HUES48 (cell line): ENCODE measurements around the gene AUTS2.

ENCODE experiments used
- H3K27ac ChIP-seq: one replicate; pipeline ENCODE4 v1.7.0; 2013; ENCODE audit warnings: low read depth, low read length, inconsistent platforms
- H3K27me3 ChIP-seq: 2 replicates; pipeline ENCODE4 v1.6.1; 2013; ENCODE audit warnings: mild to moderate bottlenecking, low read length; ENCODE audit not compliant: control insufficient read depth, insufficient read depth
- H3K36me3 ChIP-seq: 2 replicates; pipeline ENCODE4 v1.6.1; 2013; ENCODE audit warnings: low read length; ENCODE audit not compliant: control insufficient read depth, insufficient read depth
- H3K4me1 ChIP-seq: 2 replicates; pipeline ENCODE4 v1.6.1; 2013; ENCODE audit warnings: mild to moderate bottlenecking, low read length; ENCODE audit not compliant: control insufficient read depth, insufficient read depth
- H3K4me3 ChIP-seq: 2 replicates; pipeline ENCODE4 v1.5.1; 2013; ENCODE audit warnings: mild to moderate bottlenecking, low read depth, low read length
- H3K9ac ChIP-seq: 2 replicates; pipeline ENCODE4 v1.6.1; 2013; ENCODE audit warnings: mild to moderate bottlenecking, low read depth, low read length, moderate library complexity
- H3K9me3 ChIP-seq: 2 replicates; pipeline ENCODE4 v1.6.1; 2013; ENCODE audit warnings: low read length; ENCODE audit not compliant: control insufficient read depth, insufficient read depth

The AUTS2 gene

GRCh38 chr7:70233776-70234175 lies 635.5 kb downstream of the AUTS2 start:
- Histone ChIP-seq H3K36me3 (no peaks in the 10 kb centered on the region), H3K4me3 (no peak overlapping the region), H3K4me1 (peaks cover 9% of the 10 kb centered on the region; the same call in 1 of the 2 replicates)

DNA sequence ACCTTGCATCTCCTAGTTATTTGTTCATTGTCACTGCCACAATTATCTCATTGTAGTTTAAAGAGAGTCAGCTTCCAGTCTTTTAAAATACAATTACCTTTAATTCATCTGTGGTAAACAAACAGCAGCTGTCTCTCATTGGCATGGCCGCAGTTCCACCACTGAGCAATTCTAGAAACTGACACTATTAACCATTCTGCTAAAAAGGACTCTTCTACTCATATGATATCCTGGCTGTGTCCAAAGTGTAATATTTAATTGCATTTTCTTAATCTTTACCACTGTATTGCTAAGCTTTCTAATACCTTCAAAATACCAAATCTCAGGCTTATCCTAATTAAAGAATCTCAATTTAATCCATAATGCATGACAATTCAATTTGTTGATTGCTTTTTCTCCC lies 639.0 kb downstream of the AUTS2 start:
- Histone ChIP-seq H3K27me3 (no peaks in the 10 kb centered on the region), H3K36me3 (no peaks in the 10 kb centered on the region), H3K4me3 (no peak overlapping the region), H3K9me3 (no peaks in the 10 kb centered on the region), H3K27ac (no peak overlapping the region), H3K9ac (no peak overlapping the region), H3K4me1 (peaks cover 17% of the 10 kb centered on the region)

More at GRCh38 chr7:70233776-70234175, 635.5 kb downstream of the AUTS2 start:
- no peak overlapping the region for H3K27ac ChIP-seq
- H3K9ac ChIP-seq: no peak overlapping the region
- peaks cover 6% of the 10 kb centered on the region for H3K9me3 ChIP-seq
- no peaks in the 10 kb centered on the region for H3K27me3 ChIP-seq

DNA sequence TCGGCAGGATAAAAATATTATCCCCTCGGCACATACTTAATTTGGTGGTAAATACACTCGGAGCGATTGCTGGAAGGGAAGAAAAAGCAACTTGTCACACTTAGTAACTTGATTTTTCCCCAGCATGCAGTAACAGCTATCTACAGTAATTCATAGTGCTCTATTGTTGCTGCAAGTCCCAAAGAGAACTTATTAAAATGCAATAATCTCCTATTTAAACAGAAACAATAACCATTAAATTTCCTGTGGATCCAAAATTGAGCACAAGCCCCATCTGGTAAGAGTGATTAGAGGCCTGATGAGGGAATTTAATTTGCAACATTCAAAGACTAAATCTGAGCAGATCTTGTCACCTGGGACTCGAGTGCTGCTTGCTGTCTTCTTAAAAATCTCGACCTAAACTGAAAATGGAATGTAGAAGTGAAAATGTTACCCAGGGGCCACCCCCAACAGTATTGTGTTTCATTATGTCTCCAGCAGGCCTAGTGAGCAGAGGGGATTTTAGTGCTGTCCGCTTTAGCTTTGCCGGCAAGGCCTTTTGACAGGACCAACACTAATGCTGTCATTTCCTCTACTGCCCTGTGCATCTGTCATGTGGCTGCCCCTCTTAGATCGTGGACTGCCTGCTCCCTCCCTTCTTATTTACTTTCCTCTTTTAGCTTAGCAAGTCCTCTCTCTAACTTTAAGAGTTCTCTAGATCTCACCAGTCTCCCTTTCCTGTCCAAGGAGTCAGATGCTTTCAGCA lies 639.7 kb downstream of the AUTS2 start:
- Histone ChIP-seq H3K4me1 (peaks cover 18% of the 10 kb centered on the region), H3K27ac (no peak overlapping the region), H3K4me3 (no peak overlapping the region), H3K9ac (no peak overlapping the region), H3K9me3 (no peaks in the 10 kb centered on the region), H3K36me3 (no peaks in the 10 kb centered on the region), H3K27me3 (no peaks in the 10 kb centered on the region)

DNA sequence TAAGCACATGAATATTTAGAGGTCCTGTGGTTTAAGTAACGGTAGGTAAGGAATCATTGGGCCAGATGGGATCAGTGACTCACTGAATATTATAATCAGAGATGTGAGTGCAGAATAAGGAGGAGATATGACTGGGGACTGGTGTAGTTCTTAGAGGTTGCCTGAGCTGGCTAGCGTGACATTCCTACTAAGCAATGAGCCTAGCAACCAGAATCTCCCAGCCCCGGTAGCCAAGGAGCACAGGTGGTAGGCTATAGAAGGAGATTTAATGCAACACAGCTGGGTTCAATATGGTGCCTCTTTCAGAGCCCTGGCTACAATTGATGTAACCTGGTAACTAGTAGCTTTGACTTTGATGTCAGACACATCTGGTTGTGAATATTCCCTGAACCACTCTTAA lies 641.6 kb downstream of the AUTS2 start:
- Histone ChIP-seq H3K4me3 (no peak overlapping the region), H3K27me3 (no peaks in the 10 kb centered on the region), H3K27ac (no peak overlapping the region), H3K9me3 (no peaks in the 10 kb centered on the region), H3K4me1 (peaks cover 18% of the 10 kb centered on the region), H3K9ac (no peak overlapping the region), H3K36me3 (no peaks in the 10 kb centered on the region)

DNA sequence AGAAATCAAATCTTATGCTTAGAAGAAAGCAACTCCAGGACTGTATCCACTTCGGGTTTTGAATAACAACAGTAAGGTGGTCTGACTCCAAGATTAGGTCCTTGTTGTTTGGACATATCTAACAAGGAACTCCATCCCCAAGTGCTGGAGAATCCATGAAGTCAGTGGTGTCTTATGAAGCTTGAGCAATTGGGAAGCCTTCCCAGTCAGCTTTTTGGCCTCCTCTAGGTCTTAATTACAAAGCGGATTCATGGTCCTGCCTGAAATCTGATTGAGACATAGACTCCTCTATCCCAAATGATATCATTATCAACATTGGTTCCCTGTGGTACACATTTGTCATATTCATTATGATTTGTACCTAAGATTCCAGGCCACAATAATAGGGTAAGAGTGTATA lies 642.6 kb downstream of the AUTS2 start:
- no peaks in the 10 kb centered on the region for H3K27me3 ChIP-seq
- no peaks in the 10 kb centered on the region for H3K9me3 ChIP-seq
- no peak overlapping the region for H3K9ac ChIP-seq
- no peaks in the 10 kb centered on the region for H3K36me3 ChIP-seq
- H3K4me1 ChIP-seq: peaks cover 18% of the 10 kb centered on the region
- no peak overlapping the region for H3K27ac ChIP-seq
- H3K4me3 ChIP-seq: no peak overlapping the region

DNA sequence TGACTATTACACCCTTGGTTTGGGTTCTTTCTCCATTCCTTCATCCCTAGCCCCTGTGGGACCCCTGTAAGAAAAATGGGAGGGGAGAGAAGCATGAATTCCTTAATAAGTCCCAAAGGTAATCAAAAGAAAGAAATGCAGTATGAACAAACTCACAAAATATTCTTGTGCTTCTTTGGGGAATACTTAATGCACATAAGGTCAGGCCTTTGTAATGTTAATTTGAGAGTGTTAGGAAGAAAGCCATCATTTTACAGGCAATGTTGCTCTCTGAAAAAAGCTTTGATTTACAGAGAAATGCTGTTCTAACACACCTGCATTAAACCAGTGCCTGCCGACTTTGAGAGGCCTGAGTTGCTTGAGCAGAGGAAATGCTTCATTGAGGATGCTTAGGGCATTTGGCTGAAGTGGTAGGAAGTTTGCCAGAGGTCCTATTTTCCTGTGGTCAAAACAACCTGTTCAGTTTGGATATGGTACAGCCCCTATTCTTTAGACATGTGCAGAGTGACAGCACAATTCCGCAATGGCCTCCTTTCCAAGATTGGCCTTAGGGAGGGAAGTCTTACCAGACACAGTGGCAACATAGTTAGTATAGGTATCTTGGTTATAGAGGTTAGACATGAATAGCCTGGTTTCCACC lies 643.4 kb downstream of the AUTS2 start:
- Histone ChIP-seq H3K9ac (no peak overlapping the region), H3K36me3 (no peaks in the 10 kb centered on the region), H3K4me3 (no peak overlapping the region), H3K4me1 (peaks cover 18% of the 10 kb centered on the region), H3K27ac (no peak overlapping the region), H3K27me3 (no peaks in the 10 kb centered on the region), H3K9me3 (no peaks in the 10 kb centered on the region)

GRCh38 chr7:70242826-70243225 lies 644.6 kb downstream of the AUTS2 start:
- H3K9me3 ChIP-seq: no peaks in the 10 kb centered on the region
- H3K36me3 ChIP-seq: no peaks in the 10 kb centered on the region
- no peak overlapping the region for H3K4me3 ChIP-seq
- H3K27ac ChIP-seq: no peak overlapping the region
- peaks cover 10% of the 10 kb centered on the region for H3K4me1 ChIP-seq
- no peaks in the 10 kb centered on the region for H3K27me3 ChIP-seq
- no peak overlapping the region for H3K9ac ChIP-seq

GRCh38 chr7:70243443-70243842 lies 645.2 kb downstream of the AUTS2 start:
- Histone ChIP-seq H3K4me3 (no peak overlapping the region), H3K27ac (no peak overlapping the region), H3K9me3 (no peaks in the 10 kb centered on the region), H3K9ac (no peak overlapping the region), H3K4me1 (peaks cover 9% of the 10 kb centered on the region), H3K27me3 (no peaks in the 10 kb centered on the region), H3K36me3 (no peaks in the 10 kb centered on the region)

- H3K27ac ChIP-seq: no peak overlapping the region
- H3K4me1 ChIP-seq: no peaks in the 10 kb centered on the region
- no peak overlapping the region for H3K9ac ChIP-seq
- H3K4me3 ChIP-seq: no peak overlapping the region
- no peaks in the 10 kb centered on the region for H3K27me3 ChIP-seq
- H3K9me3 ChIP-seq: no peaks in the 10 kb centered on the region
- no peaks in the 10 kb centered on the region for H3K36me3 ChIP-seq
These were observed 659.6 kb downstream of the AUTS2 start for GRCh38 chr7:70257921-70258320.

DNA sequence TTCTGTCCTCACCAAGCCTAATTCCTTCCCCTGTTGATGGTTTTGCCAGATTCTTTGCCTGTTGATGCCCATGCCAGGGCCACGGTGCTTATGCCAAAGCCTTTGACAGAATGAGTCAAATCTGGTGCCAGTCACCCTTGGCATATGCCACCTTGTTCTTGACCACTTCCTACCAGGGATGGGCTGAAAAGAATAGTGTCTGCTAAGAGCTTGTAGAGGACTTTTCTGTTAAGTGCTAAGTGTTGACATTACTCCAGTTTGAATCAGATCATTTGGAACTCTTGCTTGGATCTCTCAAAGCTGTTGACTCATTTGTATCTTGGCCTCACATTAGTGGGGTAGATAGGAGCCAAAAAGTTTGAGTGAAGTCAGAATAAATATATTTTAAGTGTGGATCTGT lies 661.2 kb downstream of the AUTS2 start:
- Histone ChIP-seq H3K27me3 (no peaks in the 10 kb centered on the region), H3K9ac (no peak overlapping the region), H3K4me1 (no peaks in the 10 kb centered on the region), H3K4me3 (no peak overlapping the region), H3K9me3 (no peaks in the 10 kb centered on the region), H3K27ac (no peak overlapping the region), H3K36me3 (no peaks in the 10 kb centered on the region)

DNA sequence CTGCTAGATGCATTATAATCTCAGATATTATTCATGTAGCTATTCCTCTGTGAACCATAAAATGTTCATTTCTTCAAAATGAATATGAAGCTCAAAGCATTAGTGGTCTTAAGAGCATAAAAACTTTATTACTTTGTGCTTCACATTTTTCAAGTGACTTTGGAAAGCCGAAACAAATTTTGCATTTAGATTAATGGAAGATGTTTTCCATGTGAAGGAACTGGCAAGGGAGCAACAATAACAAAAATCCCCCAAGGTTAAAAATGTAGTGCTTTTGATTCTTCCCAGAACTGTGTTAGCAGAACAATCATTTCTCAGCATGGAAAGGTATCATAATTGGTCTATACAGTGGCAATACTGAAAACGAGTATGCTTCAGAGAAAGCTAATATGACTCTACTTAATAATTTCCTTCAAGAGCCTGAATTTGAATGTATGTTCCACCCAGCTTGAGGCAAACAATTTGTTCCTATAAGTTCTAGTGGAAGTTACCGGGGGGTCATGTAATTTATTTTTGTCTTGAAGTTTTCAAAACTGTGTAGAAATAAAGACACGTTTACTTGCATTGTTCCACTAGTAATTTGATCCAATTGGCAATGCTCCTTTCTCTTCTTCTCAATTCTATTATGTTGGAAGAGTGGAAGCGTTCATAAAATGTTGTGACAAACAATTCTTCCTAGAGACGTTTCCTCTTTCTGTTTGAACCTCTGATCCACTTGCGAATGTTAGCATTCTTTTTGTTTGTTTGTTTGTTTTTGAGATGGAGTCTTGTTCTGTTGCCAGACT lies 665.4 kb downstream of the AUTS2 start:
- no peaks in the 10 kb centered on the region for H3K36me3 ChIP-seq
- no peak overlapping the region for H3K4me3 ChIP-seq
- H3K9me3 ChIP-seq: no peaks in the 10 kb centered on the region
- H3K9ac ChIP-seq: no peak overlapping the region
- H3K4me1 ChIP-seq: peaks cover 14% of the 10 kb centered on the region
- H3K27ac ChIP-seq: no peak overlapping the region
- no peaks in the 10 kb centered on the region for H3K27me3 ChIP-seq
